Caco-2 (cell line): ENCODE data around the gene IRF2BP2. TPM values are rescaled to one million over a fixed set of nuclear protein-coding genes. Genes with fewer than 3 reads are reported as not detected.
A peak's percentile ranks its signal among the peaks of the same experiment; 100 is the strongest.

Experiments
- BruUV-seq: library from RNA; stranded (reverse); fragments of 400-500 nt; replicated peaks from 2 replicates; lab custom pipeline; 2021; lab: Mats Ljungman, UMichigan
- CTCF ChIA-PET: fragments of 300-600 bp; sonication (Branson Sonifier 250); formaldehyde crosslinking; loops from one replicate; lab custom pipeline; 2022; ENCODE audit warnings: antibody characterized with exemption; lab: Charles Lee
- POLR2A ChIA-PET: fragments of 300-600 bp; sonication (Branson Sonifier 250); formaldehyde crosslinking; loops from one replicate; lab custom pipeline; 2022; ENCODE audit warnings: antibody characterized with exemption; lab: Charles Lee
- DNase-seq, 2 experiments: peaks; one replicate each; pipeline versions ENCODE4 v3.0.0 to v3.0.0-alpha.2; 2020 to 2022
- H3K27me3 ChIP-seq: replicated peaks from 2 replicates; pipeline ENCODE4 v1.6.0; 2011; ENCODE audit warnings: low read length; ENCODE audit not compliant: control insufficient read depth, insufficient read depth
- H3K36me3 ChIP-seq: 2 replicates; pipeline ENCODE4 v1.5.1; 2011; ENCODE audit warnings: low read length; ENCODE audit not compliant: control insufficient read depth, insufficient read depth
- H3K4me1 ChIP-seq: fragments of 250-450 bp; sonication (Bioruptor Pico); 2 replicates; pipeline ENCODE4 v1.5.1; 2020; ENCODE audit warnings: mild to moderate bottlenecking
- H3K4me3 ChIP-seq: 2 replicates; pipeline ENCODE4 v1.5.1; 2011; ENCODE audit warnings: low read depth, mild to moderate bottlenecking, control low read depth, low read length
- H3K9me3 ChIP-seq: fragments of 250-450 bp; sonication (Bioruptor Pico); 2 replicates; pipeline ENCODE4 v1.5.1; 2020; ENCODE audit warnings: mild to moderate bottlenecking, moderate library complexity
- H3K27ac Mint-ChIP-seq: one replicate; pipeline ENCODE4 v1.8.0; 2022; ENCODE audit warnings: mixed read lengths; ENCODE audit not compliant: unreplicated experiment
- H3K27me3 Mint-ChIP-seq: one replicate; pipeline ENCODE4 v1.8.0; 2022; ENCODE audit warnings: mixed read lengths; ENCODE audit not compliant: insufficient read depth, unreplicated experiment
- H3K36me3 Mint-ChIP-seq: one replicate; pipeline ENCODE4 v1.8.0; 2022; ENCODE audit warnings: mild to moderate bottlenecking, mixed read lengths; ENCODE audit not compliant: insufficient read depth, unreplicated experiment
- H3K4me1 Mint-ChIP-seq: one replicate; pipeline ENCODE4 v1.8.0; 2022; ENCODE audit warnings: low read depth, mixed read lengths; ENCODE audit not compliant: unreplicated experiment
- H3K4me3 Mint-ChIP-seq: one replicate; pipeline ENCODE4 v1.8.0; 2022; ENCODE audit warnings: mild to moderate bottlenecking, moderate library complexity, mixed read lengths; ENCODE audit not compliant: unreplicated experiment
- H3K9me3 Mint-ChIP-seq: one replicate; pipeline ENCODE4 v1.8.0; 2022; ENCODE audit warnings: mixed read lengths; ENCODE audit not compliant: unreplicated experiment
- intact Hi-C: fragments of 100-400 bp; cut with micrococcal nuclease; formaldehyde crosslinking; loops from one replicate; pipeline ENCODE4 v1.10.0; 2022; ENCODE audit not compliant: unreplicated experiment
- total RNA-seq: library from RNA; stranded (reverse); gene quantifications from 2 replicates; pipeline ENCODE4 v1.2.3, GENCODE V29; 2022
- TF ChIP-seq, protein P1 (sequence below), 2 experiments: fragments of 200-600 bp in 1 of 2; IDR thresholded peaks; 1 replicate in 1 of 2; 2 replicates in 1 of 2; pipeline versions ENCODE4 v1.5.1 to v1.8.0; 2011 to 2022; ENCODE audit warnings: antibody characterized with exemption in 1 of 2, control low read depth in 1 of 2, inconsistent platforms in 1 of 2, low read depth in 1 of 2, low read length in 1 of 2, mild to moderate bottlenecking in 1 of 2, moderate library complexity in 1 of 2; ENCODE audit not compliant: insufficient read depth in 1 of 2, severe bottlenecking in 1 of 2, unreplicated experiment in 1 of 2

The IRF2BP2 gene
- total RNA-seq, 1 experiment from 2014 or later, result 135 TPM

DNA sequence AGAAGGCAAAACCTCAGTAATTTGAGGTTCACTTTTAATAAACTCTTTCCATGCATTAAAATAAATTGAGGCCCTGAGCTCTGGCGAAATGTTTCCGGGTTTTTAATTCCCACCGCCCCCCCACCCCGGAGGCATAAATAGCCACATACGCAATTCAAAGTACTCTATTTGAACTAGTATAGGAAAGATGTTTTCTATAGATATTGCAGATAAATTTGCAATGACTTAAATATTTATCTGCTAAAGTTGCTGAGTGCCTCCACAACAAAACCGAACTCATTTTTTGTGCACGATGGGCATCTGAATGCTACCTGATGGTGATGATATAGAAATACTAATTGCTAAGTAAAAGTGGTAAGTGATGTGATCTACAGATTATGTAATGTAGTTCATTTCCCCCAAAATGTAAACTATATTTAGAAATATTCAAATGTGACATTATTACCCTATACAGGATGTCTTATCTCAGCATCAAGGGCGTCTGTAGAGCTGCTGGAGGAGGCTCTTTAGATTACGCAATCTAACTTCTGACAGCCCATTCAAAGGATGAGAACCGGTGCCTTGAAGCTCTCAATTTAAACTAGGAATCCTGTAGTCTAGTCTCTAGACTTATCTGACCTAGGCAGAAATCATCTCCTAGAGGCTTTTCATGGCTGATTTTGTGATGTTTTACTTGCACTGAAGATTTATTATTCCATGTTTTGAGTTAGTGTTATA, 8.5 kb downstream of the IRF2BP2 start:
- peaks cover 23% of the 10 kb centered on the region for H3K4me1 Mint-ChIP-seq
- ChIA-PET POLR2A (interaction anchor here (0.6 to 2.5 kb wide), 7 partner anchors 10 to 353 kb away, joined by 3 to 61 read pairs (median 4); partner anchors contain the start of gene IRF2BP2), CTCF (interaction anchor here (0.8 to 1.5 kb wide), 6 partner anchors 55 to 492 kb away, joined by 3 to 15 read pairs (median 4); no protein-coding TSS in a partner anchor)
- Histone ChIP-seq H3K36me3 (0 out of 2 replicates have a peak, but pooled peaks cover under 1% of the 10 kb centered on the region), H3K4me1 (peaks cover 63% of the 10 kb centered on the region), H3K4me3 (peak overlapping the region; percentile 48; the same call in 1 of the 2 replicates), H3K9me3 (no peaks in the 10 kb centered on the region), H3K27me3 (no peaks in the 10 kb centered on the region)
- H3K27me3 Mint-ChIP-seq, result no peaks in the 10 kb centered on the region
- TF ChIP-seq, protein P1, sequence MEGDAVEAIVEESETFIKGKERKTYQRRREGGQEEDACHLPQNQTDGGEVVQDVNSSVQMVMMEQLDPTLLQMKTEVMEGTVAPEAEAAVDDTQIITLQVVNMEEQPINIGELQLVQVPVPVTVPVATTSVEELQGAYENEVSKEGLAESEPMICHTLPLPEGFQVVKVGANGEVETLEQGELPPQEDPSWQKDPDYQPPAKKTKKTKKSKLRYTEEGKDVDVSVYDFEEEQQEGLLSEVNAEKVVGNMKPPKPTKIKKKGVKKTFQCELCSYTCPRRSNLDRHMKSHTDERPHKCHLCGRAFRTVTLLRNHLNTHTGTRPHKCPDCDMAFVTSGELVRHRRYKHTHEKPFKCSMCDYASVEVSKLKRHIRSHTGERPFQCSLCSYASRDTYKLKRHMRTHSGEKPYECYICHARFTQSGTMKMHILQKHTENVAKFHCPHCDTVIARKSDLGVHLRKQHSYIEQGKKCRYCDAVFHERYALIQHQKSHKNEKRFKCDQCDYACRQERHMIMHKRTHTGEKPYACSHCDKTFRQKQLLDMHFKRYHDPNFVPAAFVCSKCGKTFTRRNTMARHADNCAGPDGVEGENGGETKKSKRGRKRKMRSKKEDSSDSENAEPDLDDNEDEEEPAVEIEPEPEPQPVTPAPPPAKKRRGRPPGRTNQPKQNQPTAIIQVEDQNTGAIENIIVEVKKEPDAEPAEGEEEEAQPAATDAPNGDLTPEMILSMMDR (IDR thresholded peaks at IDR 0.05; ENCODE audit: insufficient read depth in 1 of 2, low read depth in 1 of 2, low read length in 1 of 2, severe bottlenecking in 1 of 2, unreplicated experiment in 1 of 2), result no peak
- peak overlapping the region; percentile 92 for H3K27ac Mint-ChIP-seq
- BruUV-seq, result no TSS peak
- H3K9me3 Mint-ChIP-seq, result peaks cover 9% of the 10 kb centered on the region
- intact Hi-C loops, result loop anchor here (2.0 kb wide), 1 partner anchor 41 kb away; no protein-coding TSS in a partner anchor
- peak overlapping the region; percentile 89 for H3K4me3 Mint-ChIP-seq
- peaks cover 54% of the 10 kb centered on the region for H3K36me3 Mint-ChIP-seq
- no peak for DNase-seq

DNA sequence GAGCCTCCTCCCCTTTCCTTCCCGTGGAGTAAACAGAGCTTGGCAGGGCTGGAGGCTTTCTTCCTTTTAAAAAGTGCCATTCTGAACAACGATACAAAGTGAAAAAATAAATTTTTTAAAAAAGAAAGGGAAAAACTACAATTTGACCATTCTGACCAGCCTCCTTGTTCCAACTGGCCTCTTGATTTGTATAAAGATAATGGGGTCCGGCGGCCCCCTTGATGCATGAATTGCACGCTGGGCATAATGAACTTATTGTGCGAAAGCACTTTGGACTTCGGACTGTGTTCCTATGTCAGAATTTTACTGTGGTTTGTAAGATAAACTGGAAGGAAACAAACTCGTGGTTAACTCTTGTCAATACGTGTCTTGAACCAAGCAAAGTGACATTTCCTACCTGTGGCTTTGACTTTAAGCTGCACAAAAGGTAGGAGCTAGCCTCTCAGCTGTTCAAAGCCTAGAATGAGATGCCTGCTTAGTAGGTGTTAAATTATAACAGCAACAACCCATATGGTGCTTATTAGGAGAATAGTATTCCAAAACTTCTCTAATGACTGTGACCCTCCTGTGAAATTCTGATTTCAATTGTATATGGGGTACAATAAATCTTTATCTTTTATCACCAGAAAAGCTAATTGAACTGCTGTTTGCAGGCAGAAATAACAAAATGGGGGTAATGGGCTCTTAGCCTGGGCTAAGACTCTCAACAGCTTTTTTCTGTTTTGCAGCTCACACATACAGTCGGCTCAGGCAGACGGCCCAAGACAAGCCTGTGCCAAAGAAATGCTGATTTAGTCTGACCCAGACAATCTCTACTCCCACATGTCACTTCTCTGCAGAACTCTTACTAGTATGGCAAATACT, 9.3 kb downstream of the IRF2BP2 start:
- ChIA-PET POLR2A (interaction anchor here (0.5 to 2.5 kb wide), 13 partner anchors 11 to 767 kb away, joined by 3 to 61 read pairs (median 4); partner anchors contain the start of genes IRF2BP2 and TBCE), CTCF (interaction anchor here (0.5 to 1.5 kb wide), 7 partner anchors 54 to 493 kb away, joined by 3 to 15 read pairs (median 5); no protein-coding TSS in a partner anchor)
- BruUV-seq, result TSS peak; percentile 87
- Mint-ChIP-seq H3K36me3 (peaks cover 46% of the 10 kb centered on the region), H3K27me3 (no peaks in the 10 kb centered on the region), H3K4me1 (peaks cover 23% of the 10 kb centered on the region), H3K4me3 (peak overlapping the region; percentile 89), H3K9me3 (peaks cover 17% of the 10 kb centered on the region), H3K27ac (peak overlapping the region; percentile 92)
- intact Hi-C loops, result loop anchor here (2.0 kb wide), 1 partner anchor 40 kb away; no protein-coding TSS in a partner anchor
- Histone ChIP-seq H3K27me3 (no peaks in the 10 kb centered on the region), H3K36me3 (no peaks in the 10 kb centered on the region), H3K4me3 (peak overlapping the region; percentile 48), H3K9me3 (peaks cover 1% of the 10 kb centered on the region; the same call in 1 of the 2 replicates), H3K4me1 (peaks cover 63% of the 10 kb centered on the region)
- DNase-seq, result peak; percentile 72 to 75
- TF ChIP-seq, protein P1 (IDR thresholded peaks at IDR 0.05; ENCODE audit: insufficient read depth in 1 of 2, low read depth in 1 of 2, low read length in 1 of 2, severe bottlenecking in 1 of 2, unreplicated experiment in 1 of 2), result no peak
